ENCODE data around the gene TBATA. TPM values are rescaled to one million over a fixed set of nuclear protein-coding genes. Genes with fewer than 3 reads are reported as not detected.

The TBATA gene
- total and polyA plus RNA-seq, 4 donors, result not detected

DNA sequence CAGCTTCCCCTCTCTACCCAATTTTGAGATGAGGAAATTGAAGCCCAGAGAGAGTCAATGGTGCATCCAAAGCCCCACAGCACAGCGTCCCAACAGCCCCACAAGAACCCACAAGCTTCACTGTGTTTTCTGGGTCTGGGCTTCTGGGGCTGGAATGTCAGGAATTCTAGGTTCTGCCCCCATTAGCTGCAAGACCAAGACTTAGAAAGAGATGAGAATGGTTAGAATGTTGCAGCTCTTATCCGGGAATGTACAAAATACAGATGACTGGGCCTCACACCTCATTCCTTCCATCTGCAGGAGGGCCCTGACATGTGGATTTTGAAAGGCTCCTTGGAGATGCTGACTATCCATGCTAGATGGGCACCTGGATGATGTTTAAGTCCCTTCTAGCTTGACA, 24.5 kb upstream of the TBATA start:
- 92% methylated on average over 2 of the region's 2 CpGs for whole genome bisulfite sequencing
- Histone ChIP-seq H3K9me3 (ENCODE audit: control insufficient read depth in 4 of 4, low read length in 3 of 4) (no peaks in the 10 kb centered on the region), H3K36me3 (ENCODE audit: control insufficient read depth in 4 of 4, insufficient read depth in 3 of 4, low read depth in 1 of 4, low read length in 3 of 4) (no peaks in the 10 kb centered on the region), H3K9ac (ENCODE audit: low read depth in 1 of 2, low read length in 2 of 2) (no peak overlapping the region), H3K4me1 (ENCODE audit: control insufficient read depth in 4 of 4, insufficient read depth in 4 of 4, low read length in 3 of 4) (no peaks in the 10 kb centered on the region), H3K4me3 (ENCODE audit: low read depth in 1 of 3, low read length in 3 of 3) (no peak overlapping the region), H3K27ac (ENCODE audit: low read depth in 1 of 2, low read length in 2 of 2) (no peak overlapping the region), H3K27me3 (ENCODE audit: control insufficient read depth in 4 of 4, insufficient read depth in 4 of 4, low read length in 3 of 4) (no peaks in the 10 kb centered on the region)
- TF ChIP-seq ZBTB33 (IDR thresholded peaks at IDR 0.05), result no peak
- TF ChIP-seq FOXA1 (IDR thresholded peaks at IDR 0.05), result no peak
- no peak for TF ChIP-seq SP1 (IDR thresholded peaks at IDR 0.05)
- no peak for TF ChIP-seq JUND (IDR thresholded peaks at IDR 0.05)
- TF ChIP-seq RXRA (IDR thresholded peaks at IDR 0.05), result no peak
- TF ChIP-seq ATF3 (IDR thresholded peaks at IDR 0.05), result no peak
- TF ChIP-seq, protein P1, sequence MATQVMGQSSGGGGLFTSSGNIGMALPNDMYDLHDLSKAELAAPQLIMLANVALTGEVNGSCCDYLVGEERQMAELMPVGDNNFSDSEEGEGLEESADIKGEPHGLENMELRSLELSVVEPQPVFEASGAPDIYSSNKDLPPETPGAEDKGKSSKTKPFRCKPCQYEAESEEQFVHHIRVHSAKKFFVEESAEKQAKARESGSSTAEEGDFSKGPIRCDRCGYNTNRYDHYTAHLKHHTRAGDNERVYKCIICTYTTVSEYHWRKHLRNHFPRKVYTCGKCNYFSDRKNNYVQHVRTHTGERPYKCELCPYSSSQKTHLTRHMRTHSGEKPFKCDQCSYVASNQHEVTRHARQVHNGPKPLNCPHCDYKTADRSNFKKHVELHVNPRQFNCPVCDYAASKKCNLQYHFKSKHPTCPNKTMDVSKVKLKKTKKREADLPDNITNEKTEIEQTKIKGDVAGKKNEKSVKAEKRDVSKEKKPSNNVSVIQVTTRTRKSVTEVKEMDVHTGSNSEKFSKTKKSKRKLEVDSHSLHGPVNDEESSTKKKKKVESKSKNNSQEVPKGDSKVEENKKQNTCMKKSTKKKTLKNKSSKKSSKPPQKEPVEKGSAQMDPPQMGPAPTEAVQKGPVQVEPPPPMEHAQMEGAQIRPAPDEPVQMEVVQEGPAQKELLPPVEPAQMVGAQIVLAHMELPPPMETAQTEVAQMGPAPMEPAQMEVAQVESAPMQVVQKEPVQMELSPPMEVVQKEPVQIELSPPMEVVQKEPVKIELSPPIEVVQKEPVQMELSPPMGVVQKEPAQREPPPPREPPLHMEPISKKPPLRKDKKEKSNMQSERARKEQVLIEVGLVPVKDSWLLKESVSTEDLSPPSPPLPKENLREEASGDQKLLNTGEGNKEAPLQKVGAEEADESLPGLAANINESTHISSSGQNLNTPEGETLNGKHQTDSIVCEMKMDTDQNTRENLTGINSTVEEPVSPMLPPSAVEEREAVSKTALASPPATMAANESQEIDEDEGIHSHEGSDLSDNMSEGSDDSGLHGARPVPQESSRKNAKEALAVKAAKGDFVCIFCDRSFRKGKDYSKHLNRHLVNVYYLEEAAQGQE (IDR thresholded peaks at IDR 0.05), result no peak
- TF ChIP-seq, protein P2, sequence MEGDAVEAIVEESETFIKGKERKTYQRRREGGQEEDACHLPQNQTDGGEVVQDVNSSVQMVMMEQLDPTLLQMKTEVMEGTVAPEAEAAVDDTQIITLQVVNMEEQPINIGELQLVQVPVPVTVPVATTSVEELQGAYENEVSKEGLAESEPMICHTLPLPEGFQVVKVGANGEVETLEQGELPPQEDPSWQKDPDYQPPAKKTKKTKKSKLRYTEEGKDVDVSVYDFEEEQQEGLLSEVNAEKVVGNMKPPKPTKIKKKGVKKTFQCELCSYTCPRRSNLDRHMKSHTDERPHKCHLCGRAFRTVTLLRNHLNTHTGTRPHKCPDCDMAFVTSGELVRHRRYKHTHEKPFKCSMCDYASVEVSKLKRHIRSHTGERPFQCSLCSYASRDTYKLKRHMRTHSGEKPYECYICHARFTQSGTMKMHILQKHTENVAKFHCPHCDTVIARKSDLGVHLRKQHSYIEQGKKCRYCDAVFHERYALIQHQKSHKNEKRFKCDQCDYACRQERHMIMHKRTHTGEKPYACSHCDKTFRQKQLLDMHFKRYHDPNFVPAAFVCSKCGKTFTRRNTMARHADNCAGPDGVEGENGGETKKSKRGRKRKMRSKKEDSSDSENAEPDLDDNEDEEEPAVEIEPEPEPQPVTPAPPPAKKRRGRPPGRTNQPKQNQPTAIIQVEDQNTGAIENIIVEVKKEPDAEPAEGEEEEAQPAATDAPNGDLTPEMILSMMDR (IDR thresholded peaks at IDR 0.05; ENCODE audit: low read depth, low read length, missing input control), result no peak
- TF ChIP-seq YY1 (IDR thresholded peaks at IDR 0.05), result no peak
- TF ChIP-seq EGR1 (IDR thresholded peaks at IDR 0.05; ENCODE audit: low read depth in 2 of 2), result no peak
- TF ChIP-seq FOXA2 (IDR thresholded peaks at IDR 0.05), result no peak
- TF ChIP-seq HNF4A (conservative IDR thresholded peaks at IDR 0.05), result no peak
- TF ChIP-seq, protein P3, sequence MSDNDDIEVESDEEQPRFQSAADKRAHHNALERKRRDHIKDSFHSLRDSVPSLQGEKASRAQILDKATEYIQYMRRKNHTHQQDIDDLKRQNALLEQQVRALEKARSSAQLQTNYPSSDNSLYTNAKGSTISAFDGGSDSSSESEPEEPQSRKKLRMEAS (IDR thresholded peaks at IDR 0.05), result no peak
- TF ChIP-seq NR2F2 (IDR thresholded peaks at IDR 0.05), result no peak
- TF ChIP-seq TAF1 (conservative IDR thresholded peaks at IDR 0.05), result no peak
- no peak for TF ChIP-seq GABPA (IDR thresholded peaks at IDR 0.05 in 1 of 2, conservative IDR thresholded peaks at IDR 0.05 in 1 of 2)
- DNase-seq (ENCODE audit: low spot score), result no peak

Measured in liver (tissue), 9 donors.